A673 (cell line): ENCODE data around the gene ZHX3. TPM values are rescaled to one million over a fixed set of nuclear protein-coding genes. Genes with fewer than 3 reads are reported as not detected.

Source experiments
- BruUV-seq: library from RNA; stranded (reverse); fragments of 400-500 nt; replicated peaks from 2 replicates; lab custom pipeline; 2021; lab: Mats Ljungman, UMichigan
- CTCF ChIA-PET: fragments of 300-600 bp; sonication (Branson Sonifier 250); formaldehyde crosslinking; loops from one replicate; lab custom pipeline; 2022; ENCODE audit warnings: antibody characterized with exemption; lab: Charles Lee
- POLR2A ChIA-PET: fragments of 300-600 bp; sonication (Branson Sonifier 250); formaldehyde crosslinking; loops from one replicate; lab custom pipeline; 2022; ENCODE audit warnings: antibody characterized with exemption; ENCODE audit not compliant: low non-redundant PET; lab: Charles Lee
- DNase-seq: peaks from one replicate; pipeline ENCODE4 v3.0.0-alpha.2; 2015; ENCODE audit warnings: low spot score
- H3K27ac ChIP-seq: fragments of 200-600 bp; sonication (generic); 2 replicates; pipeline ENCODE4 v1.5.1; 2016; ENCODE audit warnings: mixed run types, low read depth, mild to moderate bottlenecking, mixed read lengths, antibody characterized with exemption, low read length; ENCODE audit not compliant: poor library complexity, severe bottlenecking
- H3K27me3 ChIP-seq: fragments of 200-600 bp; sonication (generic); replicated peaks from 2 replicates; pipeline ENCODE4 v1.6.1; 2017; ENCODE audit warnings: mixed run types, low read depth, mild to moderate bottlenecking, mixed read lengths, antibody characterized with exemption, low read length; ENCODE audit not compliant: insufficient read depth, poor library complexity
- H3K36me3 ChIP-seq: fragments of 200-600 bp; sonication (generic); 2 replicates; pipeline ENCODE4 v1.6.1; 2016; ENCODE audit warnings: mixed run types, mild to moderate bottlenecking, mixed read lengths, antibody characterized with exemption, low read length; ENCODE audit not compliant: insufficient read depth, poor library complexity, severe bottlenecking
- H3K4me1 ChIP-seq: fragments of 200-600 bp; sonication (generic); 2 replicates; pipeline ENCODE4 v1.6.1; 2017; ENCODE audit warnings: mixed run types, mild to moderate bottlenecking, mixed read lengths, antibody characterized with exemption, low read length; ENCODE audit not compliant: insufficient read depth, poor library complexity, severe bottlenecking
- H3K4me3 ChIP-seq: fragments of 200-600 bp; sonication (generic); 2 replicates; pipeline ENCODE4 v1.5.1; 2016; ENCODE audit warnings: low read depth, mixed run types, mild to moderate bottlenecking, mixed read lengths, low read length; ENCODE audit not compliant: poor library complexity, severe bottlenecking
- H3K9me3 ChIP-seq: fragments of 200-600 bp; sonication (generic); 2 replicates; pipeline ENCODE4 v1.6.1; 2016; ENCODE audit warnings: mixed run types, low read depth, mild to moderate bottlenecking, mixed read lengths, antibody characterized with exemption, low read length; ENCODE audit not compliant: poor library complexity, severe bottlenecking
- CTCF ChIP-seq: fragments of 300-800, 200-600 bp; sonication (generic); conservative IDR thresholded peaks from 2 replicates; pipeline ENCODE4 v1.5.1; 2017; ENCODE audit warnings: low read depth, mild to moderate bottlenecking, antibody characterized with exemption, low read length, moderate library complexity, mixed read lengths
- EZH2 ChIP-seq: fragments of 200-600 bp; sonication (generic); IDR thresholded peaks from 2 replicates; pipeline ENCODE4 v1.6.1; 2017; ENCODE audit warnings: borderline replicate concordance, low read depth, mild to moderate bottlenecking, mixed read lengths, antibody characterized with exemption, low read length; ENCODE audit not compliant: poor library complexity, severe bottlenecking
- intact Hi-C: fragments of 100-400 bp; cut with micrococcal nuclease; formaldehyde crosslinking; loops from one replicate; pipeline ENCODE4 v1.10.0; 2022; ENCODE audit not compliant: unreplicated experiment
- total RNA-seq: library from RNA; stranded (reverse); gene quantifications from 2 replicates; pipeline ENCODE4 v1.2.3, GENCODE V29; 2021

ZHX3 gene
- total RNA-seq, 1 experiment from 2014 or later, result 14.0 TPM

DNA sequence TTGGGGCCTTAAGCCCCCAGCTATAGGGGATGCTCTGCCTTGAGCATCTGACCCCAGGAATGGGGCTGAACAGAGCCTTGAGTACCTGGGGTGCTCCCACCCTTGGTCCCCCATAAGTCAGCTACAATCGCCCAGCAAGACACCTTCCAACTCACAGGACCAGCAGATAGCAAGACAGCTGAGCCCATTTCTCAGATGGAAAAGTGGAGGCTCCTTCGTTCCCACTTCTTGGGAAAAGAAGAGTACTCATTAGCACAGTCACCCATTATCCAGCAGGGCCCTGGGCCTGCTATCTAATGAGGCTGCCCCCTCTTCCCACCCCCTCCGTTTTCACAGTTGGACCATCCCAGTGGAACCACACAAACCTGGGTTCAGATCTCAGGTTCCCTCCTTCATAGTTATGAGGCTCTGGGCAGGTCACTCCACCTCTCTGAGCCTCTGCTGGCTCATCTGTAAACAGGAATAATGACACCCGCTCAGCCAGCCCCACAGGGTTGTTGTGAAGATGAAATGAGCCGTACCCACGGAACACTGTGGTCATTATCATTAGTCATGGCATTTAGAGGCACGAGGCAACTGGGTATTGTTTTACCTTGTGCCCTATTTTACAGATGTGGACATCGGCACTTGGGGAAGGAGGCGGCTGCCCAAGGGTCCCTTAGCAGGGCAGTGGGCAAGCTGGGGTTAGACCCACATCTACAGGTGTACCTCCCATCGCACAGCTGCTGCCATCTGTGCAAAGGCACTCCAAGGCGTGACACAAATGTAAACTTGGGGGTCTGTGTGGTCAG is 27.6 kb upstream of the ZHX3 start:
- no peaks in the 10 kb centered on the region for H3K9me3 ChIP-seq
- no TSS peak for BruUV-seq
- CTCF ChIA-PET, result no interaction called here
- intact Hi-C loops, result no loop called here
- H3K36me3 ChIP-seq, result no peaks in the 10 kb centered on the region
- DNase-seq, result no peak
- TF ChIP-seq EZH2 (no peak), CTCF (no peak)
- POLR2A ChIA-PET, result no interaction called here
- no peak overlapping the region for H3K4me3 ChIP-seq
- H3K27me3 ChIP-seq, result no peaks in the 10 kb centered on the region
- H3K27ac ChIP-seq, result no peak overlapping the region
- H3K4me1 ChIP-seq, result peaks cover 4% of the 10 kb centered on the region

GRCh38 chr20:41344477-41344876 is 26.9 kb upstream of the ZHX3 start:
- no TSS peak for BruUV-seq
- Histone ChIP-seq H3K27ac (no peak overlapping the region), H3K36me3 (no peaks in the 10 kb centered on the region), H3K27me3 (no peaks in the 10 kb centered on the region), H3K9me3 (no peaks in the 10 kb centered on the region), H3K4me1 (peaks cover 5% of the 10 kb centered on the region), H3K4me3 (no peak overlapping the region)
- no peak for TF ChIP-seq CTCF
- no peak for TF ChIP-seq EZH2
- CTCF ChIA-PET, result no interaction called here
- no peak for DNase-seq
- POLR2A ChIA-PET, result no interaction called here
- intact Hi-C loops, result no loop called here

DNA sequence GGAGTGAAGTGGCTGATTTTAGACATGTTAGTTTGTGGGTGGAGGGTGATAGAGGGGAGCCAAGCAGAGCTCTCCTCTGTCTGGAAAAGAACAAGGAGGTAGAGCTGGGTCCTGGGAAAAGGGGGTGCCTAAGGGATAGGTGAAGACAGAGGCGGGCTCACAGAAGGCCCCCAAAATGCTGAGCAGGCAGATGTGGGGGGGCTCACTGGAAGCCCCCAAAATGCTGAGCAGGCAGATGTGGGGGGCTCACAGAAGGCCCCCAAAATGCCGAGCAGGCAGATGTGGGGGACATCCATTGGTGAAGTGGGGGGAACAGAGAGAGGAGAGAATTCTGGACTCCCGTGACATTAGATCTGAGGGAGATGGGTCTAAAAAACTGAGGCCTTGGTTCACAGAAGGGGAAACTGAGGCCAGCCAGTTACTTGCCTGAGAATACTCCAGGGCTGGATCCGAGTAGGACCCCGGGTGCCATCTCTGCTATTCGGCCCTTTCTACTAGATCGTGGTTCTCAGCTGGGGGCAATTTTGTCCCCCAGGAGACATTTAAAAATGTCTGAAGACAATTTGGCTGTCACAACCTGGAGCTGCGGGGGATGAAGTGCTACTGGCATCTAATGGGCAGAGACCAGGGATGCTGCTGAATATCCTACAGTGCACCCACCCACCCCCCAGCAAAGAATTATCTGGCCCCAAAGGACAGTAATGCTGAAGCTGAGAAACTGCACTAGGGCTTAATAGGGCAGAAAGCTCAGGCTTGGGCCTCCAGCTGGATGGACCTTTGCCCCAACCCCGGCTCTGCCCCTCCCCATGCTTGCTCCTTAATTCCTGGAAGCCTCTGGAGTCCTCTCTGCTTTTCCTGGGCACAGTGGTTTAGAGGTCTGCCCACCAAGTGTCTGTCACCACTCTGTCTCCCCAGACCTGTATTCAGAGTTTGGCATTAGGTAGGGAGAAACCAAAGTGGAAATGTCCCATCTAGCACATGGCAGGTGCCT is 25.2 kb upstream of the ZHX3 start:
- intact Hi-C loops, result no loop called here
- DNase-seq, result no peak
- Histone ChIP-seq H3K36me3 (no peaks in the 10 kb centered on the region), H3K4me3 (no peak overlapping the region), H3K4me1 (peaks cover 5% of the 10 kb centered on the region), H3K27me3 (no peaks in the 10 kb centered on the region), H3K9me3 (no peaks in the 10 kb centered on the region), H3K27ac (no peak overlapping the region)
- TF ChIP-seq EZH2 (no peak), CTCF (no peak)
- ChIA-PET CTCF (no interaction called here), POLR2A (no interaction called here)
- BruUV-seq, result no TSS peak
